NCI-H146 (cell line): ENCODE results near the gene CCDC24.
A peak's percentile ranks its signal among the peaks of the same experiment; 100 is the strongest.

Experiments
- DNase-seq: peaks from one replicate; lab custom pipeline; 2025; lab: John Stamatoyannopoulos, UW

The CCDC24 gene

DNA sequence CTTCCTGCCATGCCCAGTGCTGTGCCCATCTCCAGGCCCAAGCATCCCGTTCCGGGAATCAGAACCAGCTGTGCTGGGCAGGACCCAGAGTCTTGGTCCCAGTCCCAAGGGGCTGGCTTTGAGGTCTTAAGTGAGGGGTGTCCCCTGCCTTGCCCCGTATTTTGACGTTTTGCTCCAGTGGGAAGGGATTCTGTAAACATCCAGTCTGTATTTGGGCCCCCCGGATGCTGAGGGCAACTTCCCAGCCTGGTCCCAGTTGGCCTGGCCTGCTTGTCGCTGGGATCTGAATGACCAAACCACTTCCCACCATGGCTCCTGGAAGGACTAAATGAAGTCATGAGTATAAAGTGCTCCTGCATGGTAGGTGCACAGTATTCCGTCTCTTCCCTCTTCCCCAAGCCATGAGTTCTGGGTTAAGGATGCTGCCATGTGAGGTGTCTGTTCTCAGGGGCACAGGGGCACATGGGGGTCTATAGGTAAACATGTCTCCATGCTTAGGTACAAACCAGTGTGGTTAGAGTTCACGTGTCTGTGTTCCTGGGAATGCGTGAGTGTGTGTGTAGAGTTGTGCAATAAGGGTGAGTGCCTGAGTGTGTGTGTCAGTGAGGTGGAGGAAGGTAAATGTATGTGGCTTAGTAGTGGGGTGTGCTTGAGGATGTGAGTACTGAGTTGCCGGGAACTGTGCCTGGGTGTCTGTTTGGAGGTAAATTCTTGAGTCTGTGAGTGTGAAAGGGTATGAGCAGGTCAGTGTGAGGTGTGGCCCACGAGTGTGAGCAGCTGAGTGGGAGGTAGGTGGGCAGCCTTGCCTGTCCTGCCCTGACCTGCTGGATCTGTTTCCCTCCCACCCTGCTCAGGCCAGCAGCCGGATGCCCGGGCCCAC lies 10.9 kb upstream of the CCDC24 start:
- DNase-seq: no peak

DNA sequence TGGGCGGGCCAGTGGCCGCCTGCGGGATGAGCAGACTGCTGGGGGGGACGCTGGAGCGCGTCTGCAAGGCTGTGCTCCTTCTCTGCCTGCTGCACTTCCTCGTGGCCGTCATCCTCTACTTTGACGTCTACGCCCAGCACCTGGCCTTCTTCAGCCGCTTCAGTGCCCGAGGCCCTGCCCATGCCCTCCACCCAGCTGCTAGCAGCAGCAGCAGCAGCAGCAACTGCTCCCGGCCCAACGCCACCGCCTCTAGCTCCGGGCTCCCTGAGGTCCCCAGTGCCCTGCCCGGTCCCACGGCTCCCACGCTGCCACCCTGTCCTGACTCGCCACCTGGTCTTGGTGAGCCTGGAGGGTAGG lies 10.3 kb upstream of the CCDC24 start:
- no peak for DNase-seq

- DNase-seq: no peak
Measured at GRCh38 chr1:43981636-43982035, 9.8 kb upstream of the CCDC24 start.

DNA sequence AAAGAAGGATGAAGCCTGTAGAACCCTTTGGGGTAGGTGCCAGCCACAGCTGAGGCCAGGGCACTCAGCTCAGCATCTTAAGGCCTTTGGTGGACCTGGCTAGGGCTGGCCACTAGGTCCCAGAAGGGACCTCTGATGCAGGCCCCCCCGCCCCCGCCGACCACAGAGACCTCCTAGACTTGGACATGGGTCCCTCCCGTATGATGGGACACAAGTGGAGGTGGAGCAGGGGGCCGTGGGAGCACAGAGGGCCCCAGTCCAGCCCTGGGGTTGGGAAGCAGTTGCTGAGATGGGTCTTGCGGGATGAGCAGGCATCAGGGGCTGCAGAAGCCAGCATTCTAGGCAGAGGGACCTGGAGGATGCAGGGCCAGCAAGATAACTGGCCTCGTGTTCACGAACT lies 9.2 kb upstream of the CCDC24 start:
- no peak for DNase-seq

DNA sequence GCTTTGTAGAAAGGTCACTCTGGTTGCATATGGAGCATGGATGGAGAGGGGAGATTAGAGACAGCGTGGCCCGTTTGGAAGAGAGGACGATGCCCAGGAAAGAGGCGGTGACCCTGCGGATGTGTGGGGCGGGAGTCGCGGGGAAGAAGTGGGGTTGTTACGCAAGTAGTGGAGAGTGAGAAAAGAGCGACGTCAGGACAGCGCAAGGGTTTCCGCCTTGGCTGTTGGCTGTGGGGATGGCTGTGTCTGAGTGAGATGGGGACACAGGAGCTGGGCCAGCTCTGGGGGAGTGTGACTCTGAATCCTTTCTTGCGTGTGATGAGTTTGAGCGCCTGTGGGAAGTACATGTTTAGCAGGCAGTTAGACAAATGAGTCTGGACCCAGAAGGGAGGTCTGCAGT lies 8.6 kb upstream of the CCDC24 start:
- no peak for DNase-seq

DNA sequence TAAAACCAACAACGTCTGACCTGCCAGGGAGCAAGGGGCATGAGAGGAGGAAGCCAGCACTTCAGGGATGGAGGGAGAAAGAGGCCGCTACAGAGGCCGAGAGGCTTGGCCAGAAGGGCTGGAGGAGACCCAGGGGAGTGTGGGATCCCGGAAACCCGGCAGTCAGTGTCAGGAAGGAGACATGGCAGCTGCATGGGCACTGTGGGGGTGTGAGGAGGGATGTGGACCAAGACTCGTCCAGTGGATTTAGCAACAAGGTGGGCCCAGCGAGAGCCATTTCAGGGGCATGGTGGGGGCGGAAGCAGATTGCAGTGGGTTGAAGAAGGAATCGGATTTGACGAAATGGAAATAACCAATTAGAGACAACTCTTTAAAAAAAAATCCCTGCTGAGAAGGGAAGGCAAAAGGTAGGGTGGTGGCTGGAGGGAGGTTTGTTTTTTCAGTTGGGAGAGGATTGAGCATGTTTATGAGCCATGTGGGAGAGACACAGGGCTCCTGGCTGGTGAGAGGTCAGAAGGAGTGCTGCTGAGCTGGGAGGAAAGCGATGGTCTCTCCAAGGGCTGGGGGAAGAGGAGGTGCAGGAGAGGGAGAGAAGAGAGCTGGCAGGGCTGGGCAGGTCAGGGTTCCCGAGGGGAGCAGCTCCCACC lies 8.0 kb upstream of the CCDC24 start:
- no peak for DNase-seq

GRCh38 chr1:43984855-43985254 lies 6.5 kb upstream of the CCDC24 start:
- DNase-seq: no peak

GRCh38 chr1:43985984-43986595 lies 5.3 kb upstream of the CCDC24 start:
- DNase-seq: no peak

DNA sequence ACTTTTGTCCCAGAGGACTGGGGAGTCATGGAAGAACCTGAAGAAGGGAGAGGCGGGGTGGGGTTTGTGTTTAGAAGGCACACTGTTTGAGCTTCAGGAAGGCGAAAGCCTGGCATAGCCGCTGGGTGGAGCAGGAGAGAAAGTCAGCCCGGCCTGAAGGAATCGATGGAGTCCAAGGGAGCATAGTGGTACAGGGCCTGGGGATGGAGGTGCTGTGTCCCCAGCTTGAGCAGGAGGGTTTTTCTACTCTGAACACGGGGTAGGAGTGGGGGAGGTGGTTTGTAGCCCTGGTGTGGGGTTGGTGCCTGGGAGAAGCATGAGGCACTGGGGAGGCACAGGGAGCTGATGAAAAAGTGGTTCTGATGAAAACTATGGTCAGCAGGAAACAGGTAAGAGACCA lies 4.7 kb upstream of the CCDC24 start:
- no peak for DNase-seq

DNA sequence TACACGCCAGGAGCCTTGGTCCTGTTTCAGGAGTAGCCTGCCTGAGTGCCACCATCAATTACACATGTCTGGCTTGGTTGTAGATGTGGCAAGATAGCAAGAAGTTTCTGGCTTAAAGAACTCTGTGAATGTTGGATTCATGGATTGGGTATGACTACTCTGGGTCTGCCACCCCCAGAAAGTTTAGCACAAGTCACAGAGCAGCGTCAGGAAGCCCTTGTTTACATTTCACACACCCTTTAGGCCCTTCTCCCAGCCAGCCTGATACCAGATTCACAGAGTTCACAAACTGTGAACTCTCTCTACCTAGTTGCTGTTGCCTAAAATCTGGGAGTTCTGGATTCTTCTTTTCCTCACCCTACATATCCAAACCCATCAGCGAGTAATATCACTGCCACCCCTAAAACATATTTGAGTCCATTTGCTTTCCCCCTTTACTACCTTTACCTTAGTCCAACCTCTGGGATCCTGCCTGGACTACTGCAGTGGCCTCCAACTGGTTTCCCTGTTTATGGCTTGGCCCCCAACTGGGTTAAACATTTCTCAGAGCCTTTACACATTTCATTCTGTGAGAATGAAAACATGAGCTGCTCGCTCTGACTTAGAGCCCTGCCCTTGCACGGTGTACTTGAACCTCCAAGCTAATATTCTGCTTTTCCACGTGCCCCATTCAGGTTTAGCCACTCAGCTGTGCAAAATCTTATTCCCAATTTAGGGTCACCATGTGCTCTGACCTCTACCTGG lies 4.1 kb upstream of the CCDC24 start:
- no peak for DNase-seq

GRCh38 chr1:43990271-43991199 lies 864 bp upstream of the CCDC24 start:
- DNase-seq: peak; percentile 27

GRCh38 chr1:43991200-43991475 lies 261 bp upstream of the CCDC24 start:
- no peak for DNase-seq

DNA sequence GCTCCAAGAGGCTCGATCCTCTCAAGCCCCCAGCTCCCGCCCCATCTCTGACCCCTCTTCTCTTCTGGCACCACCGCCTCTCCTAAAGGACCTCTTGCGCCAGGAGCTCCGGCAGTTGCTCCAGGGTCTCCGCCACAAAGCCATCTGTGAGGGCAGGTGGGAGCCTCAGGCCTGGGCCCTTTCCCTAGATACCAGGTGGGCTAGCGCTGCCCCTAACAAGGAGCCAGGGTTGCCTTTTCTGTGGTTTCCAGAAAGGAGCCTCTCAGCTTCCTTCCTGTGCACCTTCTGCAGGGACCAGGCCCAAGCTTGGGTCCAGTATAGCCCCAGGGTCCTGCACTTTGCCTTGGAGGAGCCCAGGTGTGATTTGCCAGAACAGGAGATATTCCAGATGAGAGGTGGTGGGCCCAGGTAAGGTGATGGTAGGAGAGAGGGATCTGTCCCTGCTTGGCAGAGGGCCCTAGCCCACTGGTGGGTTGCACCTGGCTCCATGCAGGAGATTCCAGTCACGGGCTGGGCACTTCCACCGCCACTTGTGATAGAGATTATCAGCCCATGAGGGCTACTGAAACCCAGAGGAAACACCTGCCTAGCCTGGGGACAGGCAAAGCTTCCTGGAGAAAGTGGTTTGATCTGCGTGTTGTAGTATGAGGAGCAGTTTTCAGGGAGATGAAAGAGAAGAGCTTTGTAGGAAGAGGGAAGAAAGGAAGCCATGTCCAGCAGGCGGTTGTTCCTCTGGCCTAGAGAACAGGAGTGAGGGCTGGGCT lies 1.0 kb downstream of the CCDC24 start:
- DNase-seq: peak; percentile 44

- no peak for DNase-seq
Measured at GRCh38 chr1:43993206-43993914, 2.0 kb downstream of the CCDC24 start.

DNA sequence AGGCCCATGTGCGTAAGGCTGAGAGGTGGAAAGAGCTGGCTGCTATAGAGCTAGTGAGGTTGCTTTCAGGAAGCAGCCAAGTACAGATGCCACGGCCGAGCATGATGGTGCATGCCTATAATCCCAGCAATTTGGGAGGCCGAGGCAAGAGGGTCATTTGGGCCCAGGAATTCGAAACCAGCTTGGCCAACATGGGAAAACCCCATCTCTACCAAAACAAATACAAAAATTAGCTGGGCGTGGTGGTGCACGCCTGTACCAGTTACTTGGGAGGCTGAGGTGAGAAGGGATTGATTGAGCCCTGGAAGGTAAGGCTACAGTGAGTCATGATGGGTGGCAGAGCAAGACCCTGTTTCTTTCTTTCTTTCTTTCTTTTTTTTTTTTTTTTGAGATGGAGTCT lies 2.7 kb downstream of the CCDC24 start:
- DNase-seq: no peak

DNA sequence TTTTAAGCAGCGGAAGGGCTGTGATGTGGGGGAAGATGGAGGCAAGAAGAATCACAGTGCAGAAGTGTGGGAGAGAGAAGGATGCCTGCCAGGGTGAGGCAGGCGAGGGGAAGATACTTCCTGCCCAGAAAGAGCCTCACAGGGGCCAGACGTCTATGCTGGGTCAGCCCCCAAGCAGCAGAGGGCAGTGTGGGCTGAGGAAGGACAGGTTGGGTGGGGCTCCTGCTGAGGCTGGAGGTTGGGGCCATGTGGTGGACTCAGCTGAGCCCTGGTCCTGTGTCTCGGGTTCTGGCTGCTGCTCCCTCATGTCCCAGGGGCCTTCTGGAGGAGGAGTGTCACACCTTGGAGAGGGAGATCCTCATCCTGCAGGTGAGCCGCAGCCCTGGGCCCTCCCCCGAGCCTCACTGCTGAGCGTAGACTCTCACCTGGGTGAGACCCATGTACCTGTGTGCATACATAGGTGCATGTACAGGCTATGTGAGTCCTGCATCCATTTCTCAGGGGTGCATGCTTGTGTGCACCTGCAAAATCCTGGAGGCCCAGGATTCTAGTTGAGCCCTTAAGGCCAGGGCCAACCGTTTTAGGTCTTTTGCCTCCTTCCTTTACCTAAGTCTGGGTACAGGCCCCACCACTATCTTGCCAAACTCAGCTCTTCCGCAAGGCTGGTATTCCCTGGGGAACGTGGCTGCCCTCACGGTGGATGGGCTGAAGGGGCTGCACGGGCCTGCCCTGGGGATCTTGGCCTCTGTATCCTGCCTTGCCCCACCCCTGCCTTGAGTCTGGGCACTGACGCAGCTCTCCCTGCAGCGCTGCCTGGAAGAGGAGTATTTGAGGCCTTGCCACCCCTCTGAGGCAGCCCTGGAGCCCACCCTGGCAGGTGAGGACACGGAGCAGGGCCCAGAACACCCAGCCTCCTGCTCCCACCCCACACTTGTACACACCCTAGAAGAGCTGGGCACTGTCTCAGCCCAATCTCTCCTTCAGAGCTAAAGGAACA lies 3.7 kb downstream of the CCDC24 start:
- peak; percentile 14 for DNase-seq

DNA sequence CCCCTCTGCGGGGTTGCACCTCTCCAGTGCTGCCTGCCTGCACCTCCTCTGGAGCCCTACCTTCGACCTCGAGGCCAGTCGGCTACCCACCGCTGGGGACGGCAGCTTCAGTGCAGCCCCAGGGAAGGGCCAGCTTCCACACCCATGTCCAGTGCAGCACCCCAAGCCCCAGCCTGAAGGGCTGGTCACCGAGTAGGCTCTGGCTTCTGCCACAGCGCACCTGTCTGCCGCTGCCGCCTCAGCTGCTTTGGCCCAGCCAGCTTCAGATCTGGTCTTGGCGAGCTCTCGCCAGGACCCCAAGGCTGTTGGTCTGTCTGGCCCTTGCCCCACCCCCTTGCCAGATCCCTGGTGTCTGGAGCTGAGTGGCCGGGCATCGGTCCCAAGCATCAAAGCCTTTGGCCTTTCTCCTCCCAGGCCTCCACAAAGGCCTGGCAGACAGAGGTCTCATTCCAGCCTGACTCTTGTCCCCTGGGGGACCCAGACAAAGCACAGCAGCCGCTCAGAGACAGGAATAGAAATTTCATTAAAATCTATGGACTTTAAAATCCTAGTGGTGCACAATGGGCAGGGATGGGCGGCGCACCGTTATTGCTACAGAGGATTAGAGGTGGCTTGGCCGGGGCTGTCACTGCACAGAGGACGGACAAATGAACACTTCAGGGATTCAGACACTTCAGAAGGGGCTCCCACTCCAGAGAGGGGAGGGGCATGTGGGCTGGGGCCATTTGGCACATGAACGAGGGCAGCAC lies 4.8 kb downstream of the CCDC24 start:
- no peak for DNase-seq

GRCh38 chr1:43996733-43997115 lies 5.3 kb downstream of the CCDC24 start:
- no peak for DNase-seq
